ENCODE results near the gene TBC1D2.
"Not testable (repeated sequence)": the region's sequence is repeated elsewhere in the genome, so short reads cannot be mapped to it uniquely, and the experiment has no call there.

GRCh38 chr9:98270284-98270683 is 14.8 kb upstream of the TBC1D2 start:
- TF ChIP-seq CTCF, EP300, POLR2AphosphoS5, POLR2A (IDR thresholded peaks at IDR 0.05): not testable (repeated sequence)

All from gastroesophageal sphincter (tissue), 3 donors.